Subcutaneous adipose tissue (tissue), 4 donors: ENCODE measurements around the gene ODF2L. TPM values are rescaled to one million over a fixed set of nuclear protein-coding genes. Genes with fewer than 3 reads are reported as not detected.

Experiments
- CTCF ChIP-seq: fragments of 450-650 bp; IDR thresholded peaks from one replicate; pipeline ENCODE4 v1.5.1; 2016; ENCODE audit warnings: low read depth, mild to moderate bottlenecking, control low read depth, antibody characterized with exemption, moderate library complexity
- total RNA-seq, 4 donors: library from RNA; depleted of rRNA; stranded (reverse); fragments of >200 nt; gene quantifications; one replicate each; pipeline ENCODE4 v1.1.0, GENCODE V29; 2016

ODF2L gene
- total RNA-seq, 4 donors from 2014 or later: 42.7 to 140 (median 71.8) TPM

- TF ChIP-seq CTCF: no peak
Measured at GRCh38 chr1:86387916-86388627, 8.1 kb downstream of the ODF2L start.

GRCh38 chr1:86382878-86383277, 13.2 kb downstream of the ODF2L start:
- no peak for TF ChIP-seq CTCF

GRCh38 chr1:86381223-86381622, 14.9 kb downstream of the ODF2L start:
- TF ChIP-seq CTCF: no peak

GRCh38 chr1:86380257-86380861, 15.8 kb downstream of the ODF2L start:
- TF ChIP-seq CTCF: no peak

GRCh38 chr1:86378813-86379212, 17.3 kb downstream of the ODF2L start:
- TF ChIP-seq CTCF: no peak

GRCh38 chr1:86377341-86377740, 18.8 kb downstream of the ODF2L start:
- TF ChIP-seq CTCF: no peak

GRCh38 chr1:86375688-86376087, 20.4 kb downstream of the ODF2L start:
- no peak for TF ChIP-seq CTCF
